Hepatocyte (in vitro differentiated cells): ENCODE results near the gene PITPNC1. TPM values are rescaled to one million over a fixed set of nuclear protein-coding genes. Genes with fewer than 3 reads are reported as not detected.

Experiments
- DNase-seq: peaks from one replicate; pipeline ENCODE4 v3.0.0-alpha.2; 2016; ENCODE audit warnings: low spot score
- H2AFZ ChIP-seq: fragments of 200-600 bp; sonication (generic); 2 replicates; pipeline ENCODE4 v1.6.0; 2016; ENCODE audit warnings: antibody characterized with exemption, mild to moderate bottlenecking
- H3K27ac ChIP-seq: fragments of 200-600 bp; sonication (generic); 2 replicates; pipeline ENCODE4 v1.5.1; 2016; ENCODE audit warnings: mild to moderate bottlenecking
- H3K27me3 ChIP-seq: fragments of 200-600 bp; sonication (generic); 2 replicates; pipeline ENCODE4 v1.6.1; 2016
- H3K36me3 ChIP-seq: fragments of 200-600 bp; sonication (generic); replicated peaks from 2 replicates; pipeline ENCODE4 v1.5.1; 2016; ENCODE audit warnings: low read depth; ENCODE audit not compliant: insufficient read depth
- H3K4me1 ChIP-seq: fragments of 200-600 bp; sonication (generic); 2 replicates; pipeline ENCODE4 v1.5.1; 2016; ENCODE audit warnings: mild to moderate bottlenecking, moderate library complexity; ENCODE audit not compliant: insufficient read depth
- H3K4me2 ChIP-seq: fragments of 200-600 bp; sonication (generic); 2 replicates; pipeline ENCODE4 v1.6.0; 2016
- H3K4me3 ChIP-seq: fragments of 200-600 bp; sonication (generic); 2 replicates; pipeline ENCODE4 v1.5.1; 2016; ENCODE audit warnings: mild to moderate bottlenecking
- H3K79me2 ChIP-seq: fragments of 200-600 bp; sonication (generic); 2 replicates; pipeline ENCODE4 v1.6.0; 2017; ENCODE audit warnings: mild to moderate bottlenecking
- H3K9me2 ChIP-seq: fragments of 200-600 bp; sonication (generic); replicated peaks from 2 replicates; pipeline ENCODE4 v1.6.0; 2017; ENCODE audit warnings: mild to moderate bottlenecking; ENCODE audit not compliant: insufficient read depth
- H3K9me3 ChIP-seq: fragments of 200-600 bp; sonication (generic); 2 replicates; pipeline ENCODE4 v1.5.1; 2016; ENCODE audit warnings: low read depth, mild to moderate bottlenecking
- H4K20me1 ChIP-seq: fragments of 200-600 bp; sonication (generic); 2 replicates; pipeline ENCODE4 v1.6.0; 2016; ENCODE audit warnings: mild to moderate bottlenecking; ENCODE audit not compliant: insufficient read depth, poor library complexity, severe bottlenecking
- EZH2 ChIP-seq: fragments of 200-600 bp; sonication (generic); IDR thresholded peaks from 2 replicates; pipeline ENCODE4 v1.6.1; 2016; ENCODE audit warnings: antibody characterized with exemption, mild to moderate bottlenecking, borderline replicate concordance
- EZH2phosphoT487 ChIP-seq: fragments of 200-600 bp; sonication (generic); IDR thresholded peaks from one replicate; pipeline ENCODE4 v1.6.1; 2018; ENCODE audit warnings: antibody characterized with exemption, mild to moderate bottlenecking, low read depth, moderate library complexity; ENCODE audit not compliant: unreplicated experiment, severe bottlenecking
- WGBS: methylation state at CpG from one replicate; pipeline ENCODE4 v1.1.6; 2016; ENCODE audit warnings: low lambda C conversion rate; ENCODE audit errors: missing lambda C conversion rate; 5-methylcytosine and 5-hydroxymethylcytosine counted together
- polyA plus RNA-seq: library from polyadenylated mRNA; unstranded; fragments of >200 nt; fragmentation: Nextera tagmentation; extraction: Ambion mirVana; gene quantifications from 2 replicates; pipeline ENCODE4 v1.2.1, GENCODE V29; 2016
- total RNA-seq: library from RNA; depleted of rRNA; stranded (reverse); fragments of >200 nt; gene quantifications from 2 replicates; pipeline ENCODE4 v1.2.3, GENCODE V29; 2014
- TF ChIP-seq, protein P1 (sequence below): fragments of 200-600 bp; sonication (generic); IDR thresholded peaks from 2 replicates; pipeline ENCODE4 v1.5.1; 2016; ENCODE audit warnings: antibody characterized with exemption, mild to moderate bottlenecking; ENCODE audit not compliant: poor library complexity

PITPNC1 gene
- total and polyA plus RNA-seq, 2 experiments from 2014 or later: 4.6 to 8.1 TPM

GRCh38 chr17:67696347-67696746, 319.3 kb downstream of the PITPNC1 start:
- Histone ChIP-seq H3K4me2 (no peak overlapping the region), H4K20me1 (no peaks in the 10 kb centered on the region), H2AFZ (no peak overlapping the region), H3K79me2 (no peaks in the 10 kb centered on the region), H3K4me1 (no peaks in the 10 kb centered on the region), H3K9me2 (no peaks in the 10 kb centered on the region), H3K9me3 (no peaks in the 10 kb centered on the region), H3K27ac (no peak overlapping the region), H3K27me3 (no peaks in the 10 kb centered on the region), H3K36me3 (no peaks in the 10 kb centered on the region), H3K4me3 (no peak overlapping the region)
- WGBS: 94% methylated on average over 3 of the region's 3 CpGs
- TF ChIP-seq, protein P1, sequence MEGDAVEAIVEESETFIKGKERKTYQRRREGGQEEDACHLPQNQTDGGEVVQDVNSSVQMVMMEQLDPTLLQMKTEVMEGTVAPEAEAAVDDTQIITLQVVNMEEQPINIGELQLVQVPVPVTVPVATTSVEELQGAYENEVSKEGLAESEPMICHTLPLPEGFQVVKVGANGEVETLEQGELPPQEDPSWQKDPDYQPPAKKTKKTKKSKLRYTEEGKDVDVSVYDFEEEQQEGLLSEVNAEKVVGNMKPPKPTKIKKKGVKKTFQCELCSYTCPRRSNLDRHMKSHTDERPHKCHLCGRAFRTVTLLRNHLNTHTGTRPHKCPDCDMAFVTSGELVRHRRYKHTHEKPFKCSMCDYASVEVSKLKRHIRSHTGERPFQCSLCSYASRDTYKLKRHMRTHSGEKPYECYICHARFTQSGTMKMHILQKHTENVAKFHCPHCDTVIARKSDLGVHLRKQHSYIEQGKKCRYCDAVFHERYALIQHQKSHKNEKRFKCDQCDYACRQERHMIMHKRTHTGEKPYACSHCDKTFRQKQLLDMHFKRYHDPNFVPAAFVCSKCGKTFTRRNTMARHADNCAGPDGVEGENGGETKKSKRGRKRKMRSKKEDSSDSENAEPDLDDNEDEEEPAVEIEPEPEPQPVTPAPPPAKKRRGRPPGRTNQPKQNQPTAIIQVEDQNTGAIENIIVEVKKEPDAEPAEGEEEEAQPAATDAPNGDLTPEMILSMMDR: no peak
- TF ChIP-seq EZH2: no peak
- TF ChIP-seq EZH2phosphoT487: no peak
- no peak for DNase-seq

DNA sequence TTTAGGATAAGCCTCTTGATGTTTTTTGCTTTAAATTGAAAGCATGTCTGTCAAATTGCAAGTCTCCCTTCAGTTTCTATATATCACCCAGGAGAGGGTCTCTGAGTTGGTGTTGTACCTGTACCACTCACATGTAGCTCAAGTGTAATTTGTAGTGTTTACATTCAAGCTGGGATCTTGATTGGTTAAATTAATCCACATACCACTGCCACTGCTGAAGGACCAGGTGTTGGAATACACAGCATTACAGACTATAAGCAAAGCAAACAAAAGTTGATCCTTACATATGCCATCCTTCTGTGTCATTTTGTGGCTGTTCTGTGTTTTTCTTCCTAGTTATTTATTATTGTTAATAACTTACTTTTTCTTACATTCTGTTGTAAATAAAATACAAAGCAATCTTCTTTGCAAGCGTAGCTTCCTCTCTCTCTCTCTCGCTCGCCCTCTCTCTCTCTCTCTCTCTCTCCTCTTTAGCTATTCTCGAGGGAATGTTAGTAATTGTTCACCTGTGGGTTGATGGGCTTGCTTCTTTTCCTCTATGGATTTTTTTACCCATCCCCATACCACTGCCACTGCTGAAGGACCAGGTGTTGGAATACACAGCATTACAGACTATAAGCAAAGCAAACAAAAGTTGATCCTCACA, 319.9 kb downstream of the PITPNC1 start:
- Histone ChIP-seq H3K36me3 (no peaks in the 10 kb centered on the region), H3K9me2 (no peaks in the 10 kb centered on the region), H2AFZ (no peak overlapping the region), H3K27ac (no peak overlapping the region), H3K4me1 (no peaks in the 10 kb centered on the region), H4K20me1 (no peaks in the 10 kb centered on the region), H3K4me2 (no peak overlapping the region), H3K9me3 (no peaks in the 10 kb centered on the region), H3K4me3 (no peak overlapping the region), H3K27me3 (no peaks in the 10 kb centered on the region), H3K79me2 (no peaks in the 10 kb centered on the region)
- no peak for DNase-seq
- WGBS: 77% methylated on average over 4 of the region's 4 CpGs
- TF ChIP-seq, protein P1: no peak
- TF ChIP-seq EZH2 (no peak), EZH2phosphoT487 (no peak)

DNA sequence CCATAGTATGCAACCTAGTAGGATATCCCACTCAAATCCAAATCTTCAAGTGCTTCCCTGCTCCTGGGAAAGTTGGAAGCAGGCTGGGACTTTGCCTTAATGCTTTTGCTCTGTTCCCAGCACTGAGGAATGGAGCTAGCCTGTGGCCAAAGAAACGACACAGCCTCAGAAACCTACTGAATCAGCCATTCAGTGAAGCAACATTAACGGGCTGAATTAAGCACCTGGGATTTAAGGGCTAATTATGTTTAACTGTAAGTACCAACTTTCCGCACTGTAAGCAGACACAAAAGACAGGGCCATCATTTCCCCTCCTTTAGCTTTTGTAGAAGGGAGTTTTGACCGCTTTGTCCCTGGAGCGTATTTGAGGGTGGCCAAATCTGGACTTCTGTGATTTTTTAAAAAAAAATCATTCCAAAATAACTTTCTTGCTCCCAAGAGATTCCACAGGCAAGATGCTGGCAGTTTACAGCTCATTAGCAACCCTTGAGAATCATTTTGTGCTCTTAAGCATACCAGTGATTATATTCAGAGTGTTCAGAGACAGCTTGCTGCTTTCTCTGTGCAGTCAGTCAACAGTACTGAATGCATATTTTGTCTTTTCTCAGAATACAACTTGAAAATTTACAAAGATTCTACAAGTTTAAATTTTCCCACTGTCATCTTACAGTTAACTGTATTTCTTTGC, 323.1 kb downstream of the PITPNC1 start:
- H3K4me3 ChIP-seq: no peak overlapping the region
- no peaks in the 10 kb centered on the region for H4K20me1 ChIP-seq
- no peaks in the 10 kb centered on the region for H3K27me3 ChIP-seq
- no peak overlapping the region for H2AFZ ChIP-seq
- H3K4me2 ChIP-seq: no peak overlapping the region
- no peak for DNase-seq
- no peaks in the 10 kb centered on the region for H3K9me2 ChIP-seq
- H3K79me2 ChIP-seq: no peaks in the 10 kb centered on the region
- no peaks in the 10 kb centered on the region for H3K36me3 ChIP-seq
- TF ChIP-seq EZH2phosphoT487: no peak
- TF ChIP-seq, protein P1: no peak
- TF ChIP-seq EZH2: no peak
- WGBS: 81% methylated on average over 5 of the region's 5 CpGs
- H3K9me3 ChIP-seq: no peaks in the 10 kb centered on the region
- H3K4me1 ChIP-seq: no peaks in the 10 kb centered on the region
- no peak overlapping the region for H3K27ac ChIP-seq
